HG03558 (cell line): ENCODE measurements around the gene RFFL.

Experiments used
- ATAC-seq: cut with Tn5 transposase; IDR thresholded peaks from one replicate; pipeline ENCODE4 v1.9.1; 2021; ENCODE audit warnings: moderate number of reproducible peaks; ENCODE audit not compliant: unreplicated experiment; ENCODE audit errors: extremely low read depth

The RFFL gene

GRCh38 chr17:34980681-34981537, 82.6 kb downstream of the RFFL start:
- ATAC-seq, result peak; percentile 44

- peak; percentile 60 for ATAC-seq
These were observed 83.2 kb downstream of the RFFL start, which contains the start of gene LIG3 for GRCh38 chr17:34980353-34980680. Gene LIG3, plus strand, starts transcription at chr17:34980512. Its CDS starts 2,494 bp downstream, at chr17:34983006.

- ATAC-seq, result no peak
These were observed 83.7 kb downstream of the RFFL start for GRCh38 chr17:34979650-34980352.

- ATAC-seq, result no peak
These were observed 84.4 kb downstream of the RFFL start for GRCh38 chr17:34979153-34979552.

GRCh38 chr17:34974794-34975785, 88.4 kb downstream of the RFFL start:
- no peak for ATAC-seq

GRCh38 chr17:34974179-34974578, 89.3 kb downstream of the RFFL start:
- ATAC-seq, result no peak

GRCh38 chr17:34961093-34961911, 102.2 kb downstream of the RFFL start, which contains the start of the genes CCT6B and ZNF830:
Gene CCT6B, minus strand, starts transcription at chr17:34961460. Its CDS starts 67 bp downstream, at chr17:34961393.
Gene ZNF830, plus strand, starts transcription at chr17:34961540. Its CDS starts 27 bp downstream, at chr17:34961567.
- no peak for ATAC-seq

GRCh38 chr17:34958438-34958837, 105.1 kb downstream of the RFFL start:
- ATAC-seq, result no peak
